ENCODE data around the gene AP4B1. TPM values are rescaled to one million over a fixed set of nuclear protein-coding genes. Genes with fewer than 3 reads are reported as not detected.

Gene AP4B1
- total and polyA plus RNA-seq, 9 of the 15 experiments (the other 6 are each of a cell fraction or from before 2014, with no cell fraction given) = 15.8 to 36.5 (median 24.6) TPM

- FAIRE-seq = no peak
These were observed 18.4 kb upstream of the AP4B1 start for GRCh38 chr1:113922957-113923356.

More at GRCh38 chr1:113922957-113923356, 18.4 kb upstream of the AP4B1 start:
- no peak overlapping the region for H2AFZ ChIP-seq (ENCODE audit: low read depth, low read length)
- no peak for ATAC-seq
- H3K4me1 ChIP-seq (replicated peaks in 1 of 2; ENCODE audit: control insufficient read depth in 2 of 2, insufficient read depth in 2 of 2, low read length in 2 of 2) = peaks cover 0 to 12% of the 10 kb centered on the region in 2 experiments; a peak in 2 of 5 replicates
- ChIA-PET POLR2A (interaction anchor here (0.7 kb wide), 1 partner anchor 9 kb away, joined by 3 read pairs; no protein-coding TSS in a partner anchor), CTCF (ENCODE audit: low intra/inter-chr PET ratio) (no interaction called here)
- no peaks in the 10 kb centered on the region for H3K36me3 ChIP-seq (ENCODE audit: control insufficient read depth, insufficient read depth, low read length)
- H3K9ac ChIP-seq (ENCODE audit: insufficient read depth in 1 of 2, low read depth in 2 of 2, low read length in 2 of 2) = no peak overlapping the region
- no peak overlapping the region for H3K4me3 ChIP-seq
- no peak overlapping the region for H3K4me2 ChIP-seq (ENCODE audit: insufficient read depth, low read length)
- H4K20me1 ChIP-seq (replicated peaks; ENCODE audit: control insufficient read depth, insufficient read depth, low read length) = no peaks in the 10 kb centered on the region
- DNase-seq (ENCODE audit: extremely low read depth in 1 of 4, low spot score in 3 of 4) = no peak
- 62% methylated on average over 4 of the region's 4 CpGs for WGBS (ENCODE audit: insufficient coverage, low coverage, missing lambda C conversion rate)
- BruUV-seq (replicated peaks) = no TSS peak
- intact Hi-C loops (cut with micrococcal nuclease) (no loop called here), in situ Hi-C loops (cut with MboI) (no loop called here)
- no peaks in the 10 kb centered on the region; the same call in 2 of the 3 replicates for H3K79me2 ChIP-seq (ENCODE audit: control insufficient read depth, insufficient read depth, low read length)
- H3K9me3 ChIP-seq (replicated peaks; ENCODE audit: control insufficient read depth, insufficient read depth, low read depth, low read length) = no peaks in the 10 kb centered on the region
- no peaks in the 10 kb centered on the region for H3K27me3 ChIP-seq (ENCODE audit: control insufficient read depth in 2 of 2, insufficient read depth in 2 of 2, low read length in 2 of 2)
- TF ChIP-seq CHD2 (IDR thresholded peaks at IDR 0.05; ENCODE audit: low read depth, low read length) = no peak
- no peak for TF ChIP-seq SIN3A (IDR thresholded peaks at IDR 0.05; ENCODE audit: borderline replicate concordance in 2 of 2, control insufficient read depth in 1 of 2, low read depth in 2 of 2, low read length in 2 of 2)
- TF ChIP-seq CBX2 (IDR thresholded peaks at IDR 0.05; ENCODE audit: insufficient read depth, low read length, poor library complexity, severe bottlenecking) = no peak
- TF ChIP-seq ZBTB34 (CRISPR knock-in tag; IDR thresholded peaks at IDR 0.05) = no peak
- TF ChIP-seq ZBTB2 (IDR thresholded peaks at IDR 0.05) = no peak
- no peak for TF ChIP-seq MCM5 (IDR thresholded peaks at IDR 0.05; ENCODE audit: low read depth)
- TF ChIP-seq, protein P1, sequence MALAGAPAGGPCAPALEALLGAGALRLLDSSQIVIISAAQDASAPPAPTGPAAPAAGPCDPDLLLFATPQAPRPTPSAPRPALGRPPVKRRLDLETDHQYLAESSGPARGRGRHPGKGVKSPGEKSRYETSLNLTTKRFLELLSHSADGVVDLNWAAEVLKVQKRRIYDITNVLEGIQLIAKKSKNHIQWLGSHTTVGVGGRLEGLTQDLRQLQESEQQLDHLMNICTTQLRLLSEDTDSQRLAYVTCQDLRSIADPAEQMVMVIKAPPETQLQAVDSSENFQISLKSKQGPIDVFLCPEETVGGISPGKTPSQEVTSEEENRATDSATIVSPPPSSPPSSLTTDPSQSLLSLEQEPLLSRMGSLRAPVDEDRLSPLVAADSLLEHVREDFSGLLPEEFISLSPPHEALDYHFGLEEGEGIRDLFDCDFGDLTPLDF (CRISPR knock-in tag; IDR thresholded peaks at IDR 0.05) = no peak
- TF ChIP-seq ZNF830 (CRISPR knock-in tag; IDR thresholded peaks at IDR 0.05) = no peak
- TF ChIP-seq, protein P2, sequence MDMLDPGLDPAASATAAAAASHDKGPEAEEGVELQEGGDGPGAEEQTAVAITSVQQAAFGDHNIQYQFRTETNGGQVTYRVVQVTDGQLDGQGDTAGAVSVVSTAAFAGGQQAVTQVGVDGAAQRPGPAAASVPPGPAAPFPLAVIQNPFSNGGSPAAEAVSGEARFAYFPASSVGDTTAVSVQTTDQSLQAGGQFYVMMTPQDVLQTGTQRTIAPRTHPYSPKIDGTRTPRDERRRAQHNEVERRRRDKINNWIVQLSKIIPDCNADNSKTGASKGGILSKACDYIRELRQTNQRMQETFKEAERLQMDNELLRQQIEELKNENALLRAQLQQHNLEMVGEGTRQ (CRISPR knock-in tag; IDR thresholded peaks at IDR 0.05) = no peak
- H3K9me1 ChIP-seq (ENCODE audit: control insufficient read depth, insufficient read depth, low read length) = no peaks in the 10 kb centered on the region
- no peak overlapping the region for H3K27ac ChIP-seq (ENCODE audit: extremely low read depth, low read depth, low read length)

Measured in K562 (cell line).